PC-3 (cell line): ENCODE measurements around the gene SLC16A12. TPM values are rescaled to one million over a fixed set of nuclear protein-coding genes. Genes with fewer than 3 reads are reported as not detected.

ENCODE experiments used
- ATAC-seq: fragments of 200-7000 bp; cut with Tn5 transposase; 2 replicates; pipeline ENCODE4 v1.9.1; 2020; ENCODE audit warnings: mild to moderate bottlenecking, moderate library complexity
- BruUV-seq: library from RNA; stranded (reverse); fragments of 400-500 nt; replicated peaks from 2 replicates; lab custom pipeline; 2021; lab: Mats Ljungman, UMichigan
- CTCF ChIA-PET: fragments of 300-600 bp; sonication (Branson Sonifier 250); formaldehyde crosslinking; loops from one replicate; lab custom pipeline; 2022; ENCODE audit warnings: antibody characterized with exemption; lab: Charles Lee
- POLR2A ChIA-PET: fragments of 300-600 bp; sonication (Branson Sonifier 250); formaldehyde crosslinking; loops from one replicate; lab custom pipeline; 2022; ENCODE audit warnings: antibody characterized with exemption; ENCODE audit not compliant: unreplicated experiment; lab: Charles Lee
- DNase-seq: peaks from one replicate; pipeline ENCODE4 v3.0.0-alpha.2; 2015
- H2AFZ ChIP-seq: fragments of 300-600 bp; sonication (generic); 2 replicates; pipeline ENCODE4 v1.6.0; 2016; ENCODE audit warnings: antibody characterized with exemption, low read length
- H3F3A ChIP-seq: fragments of 300-600 bp; sonication (generic); one replicate; pipeline ENCODE4 v1.6.0; 2017; ENCODE audit warnings: antibody characterized with exemption, low read length, control low read depth, mild to moderate bottlenecking; ENCODE audit not compliant: unreplicated experiment
- H3K27ac ChIP-seq: fragments of 300-600 bp; sonication (generic); 2 replicates; pipeline ENCODE4 v1.5.1; 2016; ENCODE audit warnings: mild to moderate bottlenecking, low read length
- H3K27me3 ChIP-seq: fragments of 300-600 bp; sonication (generic); 2 replicates; pipeline ENCODE4 v1.6.1; 2016; ENCODE audit warnings: low read length, mixed read lengths
- H3K36me3 ChIP-seq: fragments of 300-600 bp; sonication (generic); 2 replicates; pipeline ENCODE4 v1.6.1; 2016; ENCODE audit warnings: low read depth, mixed run types, low read length, mixed read lengths
- H3K4me1 ChIP-seq: fragments of 300-600 bp; sonication (generic); 2 replicates; pipeline ENCODE4 v1.5.1; 2016; ENCODE audit warnings: low read length; ENCODE audit not compliant: insufficient read depth
- H3K4me2 ChIP-seq: fragments of 300-600 bp; sonication (generic); 2 replicates; pipeline ENCODE4 v1.6.0; 2016; ENCODE audit warnings: low read length
- H3K4me3 ChIP-seq: fragments of 300-600 bp; sonication (generic); 2 replicates; pipeline ENCODE4 v1.5.1; 2016; ENCODE audit warnings: mild to moderate bottlenecking, low read length, mixed read lengths
- H3K79me2 ChIP-seq: fragments of 300-600 bp; sonication (generic); 2 replicates; pipeline ENCODE4 v1.6.1; 2017; ENCODE audit warnings: low read length, mixed read lengths
- H3K9ac ChIP-seq: fragments of 300-600 bp; sonication (generic); 2 replicates; pipeline ENCODE4 v1.6.0; 2016; ENCODE audit warnings: mild to moderate bottlenecking, low read length
- H3K9me2 ChIP-seq: fragments of 300-600 bp; sonication (generic); replicated peaks from 2 replicates; pipeline ENCODE4 v1.6.1; 2016; ENCODE audit warnings: mixed run types, low read length, mixed read lengths
- H3K9me3 ChIP-seq: fragments of 300-600 bp; sonication (generic); 2 replicates; pipeline ENCODE4 v1.6.1; 2016; ENCODE audit warnings: low read length, mixed read lengths
- H4K20me1 ChIP-seq: fragments of 300-600 bp; sonication (generic); 2 replicates; pipeline ENCODE4 v1.6.1; 2016; ENCODE audit warnings: low read length, mixed read lengths
- CTCF ChIP-seq: fragments of 300-600 bp; sonication (generic); conservative IDR thresholded peaks from 2 replicates; pipeline ENCODE4 v1.5.1; 2017; ENCODE audit warnings: antibody characterized with exemption, low read depth, mild to moderate bottlenecking, low read length
- EZH2 ChIP-seq: fragments of 300-600 bp; sonication (generic); IDR thresholded peaks from one replicate; pipeline ENCODE4 v1.6.1; 2017; ENCODE audit warnings: antibody characterized with exemption, mild to moderate bottlenecking, low read length; ENCODE audit not compliant: unreplicated experiment
- EZH2phosphoT487 ChIP-seq: fragments of 300-600 bp; sonication (generic); IDR thresholded peaks from 2 replicates; pipeline ENCODE4 v1.6.1; 2018; ENCODE audit warnings: mild to moderate bottlenecking, antibody characterized with exemption, low read length, borderline replicate concordance
- intact Hi-C: fragments of 100-400 bp; cut with micrococcal nuclease; formaldehyde crosslinking; loops from 2 replicates; pipeline ENCODE4 v1.9.0; 2023
- total RNA-seq: library from RNA; depleted of rRNA; stranded (reverse); fragments of >200 nt; gene quantifications from 2 replicates; pipeline ENCODE4 v1.2.3, GENCODE V29; 2014

SLC16A12 gene
- total RNA-seq, 1 experiment from 2014 or later: not detected

- Histone ChIP-seq H3K9me2 (no peaks in the 10 kb centered on the region), H2AFZ (no peak overlapping the region), H3K27ac (no peak overlapping the region), H3K9me3 (no peaks in the 10 kb centered on the region), H3K4me2 (no peak overlapping the region), H3K4me1 (peaks cover 6% of the 10 kb centered on the region), H3K36me3 (no peaks in the 10 kb centered on the region), H3K9ac (no peak overlapping the region), H3F3A (no peaks in the 10 kb centered on the region), H3K27me3 (no peaks in the 10 kb centered on the region), H4K20me1 (no peaks in the 10 kb centered on the region), H3K4me3 (no peak overlapping the region), H3K79me2 (peaks cover 21% of the 10 kb centered on the region)
- ATAC-seq: no peak
- no peak for DNase-seq
- TF ChIP-seq EZH2 (no peak), EZH2phosphoT487 (no peak), CTCF (no peak)
- intact Hi-C loops: loop anchor here (10.0 kb wide), 1 partner anchor 363 kb away; no protein-coding TSS in a partner anchor
- POLR2A ChIA-PET: no interaction called here
- CTCF ChIA-PET: no interaction called here
- no TSS peak for BruUV-seq
These were observed 137.2 kb downstream of the SLC16A12 start for GRCh38 chr10:89398003-89398749.

- ATAC-seq (no peak), DNase-seq (no peak)
- Histone ChIP-seq H3K9me2 (no peaks in the 10 kb centered on the region), H3K4me1 (peaks cover 12% of the 10 kb centered on the region), H3K36me3 (no peaks in the 10 kb centered on the region), H3F3A (no peaks in the 10 kb centered on the region), H3K9ac (no peak overlapping the region), H3K27ac (no peak overlapping the region), H3K4me3 (no peak overlapping the region), H3K27me3 (no peaks in the 10 kb centered on the region), H3K9me3 (no peaks in the 10 kb centered on the region), H4K20me1 (no peaks in the 10 kb centered on the region), H3K4me2 (no peak overlapping the region), H3K79me2 (peaks cover 28% of the 10 kb centered on the region), H2AFZ (no peak overlapping the region)
- ChIA-PET POLR2A (interaction anchor here (0.5 kb wide), 1 partner anchor 18 kb away, joined by 4 read pairs; no protein-coding TSS in a partner anchor), CTCF (no interaction called here)
- no peak for TF ChIP-seq EZH2phosphoT487
- TF ChIP-seq CTCF: no peak
- TF ChIP-seq EZH2: no peak
- intact Hi-C loops: loop anchor here (10.0 kb wide), 1 partner anchor 360 kb away; no protein-coding TSS in a partner anchor
- no TSS peak for BruUV-seq
These were observed 140.3 kb downstream of the SLC16A12 start for GRCh38 chr10:89395141-89395540.

GRCh38 chr10:89393898-89394297 is 141.5 kb downstream of the SLC16A12 start:
- ChIA-PET POLR2A (interaction anchor here (0.7 kb wide), 1 partner anchor 42 kb away, joined by 3 read pairs; no protein-coding TSS in a partner anchor), CTCF (no interaction called here)
- Histone ChIP-seq H4K20me1 (no peaks in the 10 kb centered on the region), H3K4me2 (peak overlapping the region; percentile 95), H2AFZ (no peak overlapping the region), H3K9me3 (no peaks in the 10 kb centered on the region), H3F3A (no peaks in the 10 kb centered on the region), H3K4me3 (peak overlapping the region; percentile 51; the same call in 1 of the 2 replicates), H3K4me1 (peaks cover 12% of the 10 kb centered on the region), H3K79me2 (peaks cover 28% of the 10 kb centered on the region), H3K36me3 (no peaks in the 10 kb centered on the region), H3K9ac (no peak overlapping the region), H3K9me2 (no peaks in the 10 kb centered on the region), H3K27ac (no peak overlapping the region), H3K27me3 (no peaks in the 10 kb centered on the region)
- intact Hi-C loops: loop anchor here (2.0 to 10.0 kb wide), 2 partner anchors 21 to 359 kb away; partner anchors contain the start of gene IFIT5
- BruUV-seq: no TSS peak
- TF ChIP-seq CTCF (no peak), EZH2phosphoT487 (no peak), EZH2 (no peak)
- DNase-seq: peak; percentile 45
- ATAC-seq: no peak
